Right lobe of liver (tissue), 4 donors: ENCODE data around the gene PTBP1.

Experiments used
- POLR2A ChIP-seq: fragments of 450-650 bp; IDR thresholded peaks from one replicate; pipeline ENCODE4 v1.6.1; 2017; ENCODE audit warnings: antibody characterized with exemption, mild to moderate bottlenecking
- TF ChIP-seq, protein P1 (sequence below), 4 donors: fragments of 200-600 bp in 3 of 4; fragments of 450-650 bp in 1 of 4; IDR thresholded peaks; one replicate each; pipeline versions ENCODE4 v1.5.1 to v1.8.0; 2016 to 2022; ENCODE audit warnings: antibody characterized with exemption in 4 of 4, mild to moderate bottlenecking in 2 of 4
- donor health status: DM: no; HTN: no; CAD: no.
- donor health status: DM: no; HTN: no; CAD: no.
- donor health status: DM: no; HTN: yes; CAD: no.

DNA sequence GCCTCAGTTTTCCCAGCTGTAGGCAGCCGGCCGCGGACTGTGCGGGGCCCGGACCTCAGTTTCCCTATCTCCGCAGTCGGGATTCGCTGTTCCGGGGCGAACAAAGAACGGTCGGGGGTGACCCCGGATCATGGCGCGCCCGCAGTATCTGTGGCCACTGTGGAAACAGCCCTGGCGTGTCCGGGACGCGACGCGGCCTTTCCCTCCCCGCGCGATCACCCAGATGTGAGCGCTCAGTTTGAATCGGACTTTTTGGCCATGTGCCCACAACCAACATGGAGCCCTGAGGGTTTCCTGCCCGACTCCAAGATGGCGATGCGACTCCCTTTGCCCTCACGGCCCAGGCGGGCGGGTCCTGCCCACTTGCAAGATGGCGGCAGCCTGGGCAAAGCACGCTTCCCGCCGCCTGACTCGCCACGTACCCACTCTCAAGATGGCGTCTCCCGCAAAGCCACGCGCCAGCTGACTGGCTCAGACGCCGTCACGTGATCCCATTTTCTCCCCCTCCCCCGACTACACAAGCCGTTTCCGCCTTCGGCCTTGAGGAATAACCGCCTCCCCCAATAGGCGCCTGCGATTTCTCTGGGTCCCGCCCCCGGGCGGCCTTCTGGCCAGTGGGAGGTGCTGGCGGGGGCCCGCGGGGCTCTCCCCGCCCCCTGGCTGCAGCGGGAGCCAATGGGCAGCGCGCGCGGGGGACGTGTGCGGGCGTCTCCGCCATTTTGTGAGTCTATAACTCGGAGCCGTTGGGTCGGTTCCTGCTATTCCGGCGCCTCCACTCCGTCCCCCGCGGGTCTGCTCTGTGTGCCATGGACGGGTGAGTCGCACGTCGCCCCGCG, at the start of gene PTBP1:
- TF ChIP-seq, protein P1, sequence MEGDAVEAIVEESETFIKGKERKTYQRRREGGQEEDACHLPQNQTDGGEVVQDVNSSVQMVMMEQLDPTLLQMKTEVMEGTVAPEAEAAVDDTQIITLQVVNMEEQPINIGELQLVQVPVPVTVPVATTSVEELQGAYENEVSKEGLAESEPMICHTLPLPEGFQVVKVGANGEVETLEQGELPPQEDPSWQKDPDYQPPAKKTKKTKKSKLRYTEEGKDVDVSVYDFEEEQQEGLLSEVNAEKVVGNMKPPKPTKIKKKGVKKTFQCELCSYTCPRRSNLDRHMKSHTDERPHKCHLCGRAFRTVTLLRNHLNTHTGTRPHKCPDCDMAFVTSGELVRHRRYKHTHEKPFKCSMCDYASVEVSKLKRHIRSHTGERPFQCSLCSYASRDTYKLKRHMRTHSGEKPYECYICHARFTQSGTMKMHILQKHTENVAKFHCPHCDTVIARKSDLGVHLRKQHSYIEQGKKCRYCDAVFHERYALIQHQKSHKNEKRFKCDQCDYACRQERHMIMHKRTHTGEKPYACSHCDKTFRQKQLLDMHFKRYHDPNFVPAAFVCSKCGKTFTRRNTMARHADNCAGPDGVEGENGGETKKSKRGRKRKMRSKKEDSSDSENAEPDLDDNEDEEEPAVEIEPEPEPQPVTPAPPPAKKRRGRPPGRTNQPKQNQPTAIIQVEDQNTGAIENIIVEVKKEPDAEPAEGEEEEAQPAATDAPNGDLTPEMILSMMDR (IDR thresholded peaks at IDR 0.05) = peak in 3 of 4 donors; percentile 12 to 36 (median 30)
- TF ChIP-seq POLR2A = peak; percentile 71
